Neural cell (in vitro differentiated cells): Measurements from ENCODE around the gene FAXDC2. TPM values are rescaled to one million over a fixed set of nuclear protein-coding genes. Genes with fewer than 3 reads are reported as not detected.

Experiments used
- H2AFZ ChIP-seq: fragments of 200-600, 300-800 bp; sonication (generic), shearing (Covaris generic); 2 replicates; pipeline ENCODE4 v1.6.0; 2014; ENCODE audit warnings: low read depth, mild to moderate bottlenecking, antibody characterized with exemption, low read length, moderate library complexity
- H3F3A ChIP-seq: fragments of 200-600 bp; shearing (Covaris generic); 2 replicates; pipeline ENCODE4 v1.6.1; 2016; ENCODE audit warnings: mild to moderate bottlenecking, moderate library complexity, mixed read lengths, antibody characterized with exemption, low read length; ENCODE audit not compliant: insufficient read depth, poor library complexity, severe bottlenecking
- H3K27ac ChIP-seq: fragments of 200-600, 300-800 bp; sonication (generic), shearing (Covaris generic); 2 replicates; pipeline ENCODE4 v1.5.1; 2014; ENCODE audit warnings: mild to moderate bottlenecking, low read length, moderate library complexity
- H3K27me3 ChIP-seq: fragments of 300-800, 200-600 bp; sonication (generic), shearing (Covaris generic); 2 replicates; pipeline ENCODE4 v1.6.0; 2014; ENCODE audit warnings: mild to moderate bottlenecking, low read depth, low read length, moderate library complexity; ENCODE audit not compliant: insufficient read depth
- H3K36me3 ChIP-seq: fragments of 300-800, 200-600 bp; sonication (generic), shearing (Covaris generic); 2 replicates; pipeline ENCODE4 v1.5.1; 2014; ENCODE audit warnings: mild to moderate bottlenecking, antibody characterized with exemption, low read length, moderate library complexity; ENCODE audit not compliant: insufficient read depth
- H3K4me2 ChIP-seq: fragments of 300-800, 200-600 bp; sonication (generic), shearing (Covaris generic); 2 replicates; pipeline ENCODE4 v1.6.0; 2014; ENCODE audit warnings: mild to moderate bottlenecking, low read length
- H3K4me3 ChIP-seq: fragments of 300-800, 200-600 bp; sonication (generic), shearing (Covaris generic); 2 replicates; pipeline ENCODE4 v1.5.1; 2014; ENCODE audit warnings: mild to moderate bottlenecking, low read length, moderate library complexity
- H3K79me2 ChIP-seq: fragments of 200-600 bp; shearing (Covaris generic); replicated peaks from 2 replicates; pipeline ENCODE4 v1.6.0; 2014; ENCODE audit warnings: mild to moderate bottlenecking, low read length, moderate library complexity; ENCODE audit not compliant: insufficient read depth
- H3K9ac ChIP-seq: fragments of 300-800, 200-600 bp; sonication (generic), shearing (Covaris generic); 2 replicates; pipeline ENCODE4 v1.6.1; 2016; ENCODE audit warnings: mild to moderate bottlenecking, low read length, mixed read lengths
- H3K9me2 ChIP-seq: fragments of 200-600 bp; shearing (Covaris generic); 2 replicates; pipeline ENCODE4 v1.6.1; 2016; ENCODE audit warnings: mild to moderate bottlenecking, low read length, mixed read lengths; ENCODE audit not compliant: insufficient read depth
- H3K9me3 ChIP-seq: fragments of 200-600, 300-800 bp; sonication (generic), shearing (Covaris generic); 2 replicates; pipeline ENCODE4 v1.6.1; 2016; ENCODE audit warnings: mild to moderate bottlenecking, mixed run types, low read length, moderate library complexity, mixed read lengths
- H4K20me1 ChIP-seq: fragments of 200-600 bp; shearing (Covaris generic); 2 replicates; pipeline ENCODE4 v1.6.1; 2016; ENCODE audit warnings: mild to moderate bottlenecking, mixed run types; ENCODE audit not compliant: insufficient read depth
- EP300 ChIP-seq: fragments of 450-650 bp; conservative IDR thresholded peaks from 2 replicates; pipeline ENCODE4 v1.6.1; 2014; ENCODE audit warnings: antibody characterized with exemption, mild to moderate bottlenecking, moderate library complexity; ENCODE audit not compliant: poor library complexity, severe bottlenecking
- EZH2 ChIP-seq: fragments of 200-600, 300-800 bp; shearing (Covaris generic), sonication (generic); IDR thresholded peaks from 2 replicates; pipeline ENCODE4 v1.6.1; 2014; ENCODE audit warnings: antibody characterized with exemption, low read length, borderline replicate concordance, mild to moderate bottlenecking; ENCODE audit not compliant: insufficient read depth, poor library complexity, severe bottlenecking
- MXI1 ChIP-seq: fragments of 450-650 bp; conservative IDR thresholded peaks from 2 replicates; pipeline ENCODE4 v1.6.1; 2014; ENCODE audit warnings: antibody characterized with exemption, mild to moderate bottlenecking; ENCODE audit not compliant: poor library complexity, severe bottlenecking
- POLR2AphosphoS5 ChIP-seq: IDR thresholded peaks from 2 replicates; pipeline ENCODE4 v1.6.1; 2012
- RAD21 ChIP-seq: fragments of 450-650 bp; conservative IDR thresholded peaks from 2 replicates; pipeline ENCODE4 v1.6.1; 2014; ENCODE audit warnings: antibody characterized with exemption, mild to moderate bottlenecking, moderate library complexity
- SMC3 ChIP-seq: fragments of 450-650 bp; conservative IDR thresholded peaks from 2 replicates; pipeline ENCODE4 v1.6.1; 2014; ENCODE audit warnings: antibody characterized with exemption, mild to moderate bottlenecking, moderate library complexity; ENCODE audit not compliant: poor library complexity
- TAF1 ChIP-seq: IDR thresholded peaks from 2 replicates; pipeline ENCODE4 v1.6.1; 2012; ENCODE audit warnings: low read depth
- polyA plus RNA-seq: library from polyadenylated mRNA; depleted of rRNA; stranded (reverse); fragments of >200 nt; gene quantifications from 2 replicates; pipeline ENCODE4 v1.2.3, GENCODE V29; 2014
- TF ChIP-seq, protein P1 (sequence below): IDR thresholded peaks from 2 replicates; pipeline ENCODE4 v1.6.1; 2012; ENCODE audit warnings: borderline replicate concordance
- TF ChIP-seq, protein P2 (sequence below): fragments of 450-650 bp; IDR thresholded peaks from 2 replicates; pipeline ENCODE4 v1.5.1; 2014; ENCODE audit warnings: antibody characterized with exemption, mild to moderate bottlenecking, moderate library complexity; ENCODE audit not compliant: poor library complexity, severe bottlenecking

FAXDC2 gene
- polyA plus RNA-seq, 1 donor from 2014 or later = 0.12 TPM

GRCh38 chr5:154871734-154872133 is 21.3 kb upstream of the FAXDC2 start:
- Histone ChIP-seq H3K27ac (no peak overlapping the region), H3K27me3 (no peaks in the 10 kb centered on the region), H3K79me2 (no peaks in the 10 kb centered on the region), H3K9ac (no peak overlapping the region), H3K4me2 (no peak overlapping the region), H4K20me1 (no peaks in the 10 kb centered on the region), H3K9me3 (no peaks in the 10 kb centered on the region), H3K9me2 (no peaks in the 10 kb centered on the region), H3K4me3 (no peak overlapping the region), H3F3A (no peaks in the 10 kb centered on the region), H3K36me3 (peaks cover 17% of the 10 kb centered on the region), H2AFZ (no peak overlapping the region)
- TF ChIP-seq POLR2AphosphoS5 (no peak), MXI1 (no peak), EP300 (no peak)
- TF ChIP-seq, protein P1, sequence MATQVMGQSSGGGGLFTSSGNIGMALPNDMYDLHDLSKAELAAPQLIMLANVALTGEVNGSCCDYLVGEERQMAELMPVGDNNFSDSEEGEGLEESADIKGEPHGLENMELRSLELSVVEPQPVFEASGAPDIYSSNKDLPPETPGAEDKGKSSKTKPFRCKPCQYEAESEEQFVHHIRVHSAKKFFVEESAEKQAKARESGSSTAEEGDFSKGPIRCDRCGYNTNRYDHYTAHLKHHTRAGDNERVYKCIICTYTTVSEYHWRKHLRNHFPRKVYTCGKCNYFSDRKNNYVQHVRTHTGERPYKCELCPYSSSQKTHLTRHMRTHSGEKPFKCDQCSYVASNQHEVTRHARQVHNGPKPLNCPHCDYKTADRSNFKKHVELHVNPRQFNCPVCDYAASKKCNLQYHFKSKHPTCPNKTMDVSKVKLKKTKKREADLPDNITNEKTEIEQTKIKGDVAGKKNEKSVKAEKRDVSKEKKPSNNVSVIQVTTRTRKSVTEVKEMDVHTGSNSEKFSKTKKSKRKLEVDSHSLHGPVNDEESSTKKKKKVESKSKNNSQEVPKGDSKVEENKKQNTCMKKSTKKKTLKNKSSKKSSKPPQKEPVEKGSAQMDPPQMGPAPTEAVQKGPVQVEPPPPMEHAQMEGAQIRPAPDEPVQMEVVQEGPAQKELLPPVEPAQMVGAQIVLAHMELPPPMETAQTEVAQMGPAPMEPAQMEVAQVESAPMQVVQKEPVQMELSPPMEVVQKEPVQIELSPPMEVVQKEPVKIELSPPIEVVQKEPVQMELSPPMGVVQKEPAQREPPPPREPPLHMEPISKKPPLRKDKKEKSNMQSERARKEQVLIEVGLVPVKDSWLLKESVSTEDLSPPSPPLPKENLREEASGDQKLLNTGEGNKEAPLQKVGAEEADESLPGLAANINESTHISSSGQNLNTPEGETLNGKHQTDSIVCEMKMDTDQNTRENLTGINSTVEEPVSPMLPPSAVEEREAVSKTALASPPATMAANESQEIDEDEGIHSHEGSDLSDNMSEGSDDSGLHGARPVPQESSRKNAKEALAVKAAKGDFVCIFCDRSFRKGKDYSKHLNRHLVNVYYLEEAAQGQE = no peak

DNA sequence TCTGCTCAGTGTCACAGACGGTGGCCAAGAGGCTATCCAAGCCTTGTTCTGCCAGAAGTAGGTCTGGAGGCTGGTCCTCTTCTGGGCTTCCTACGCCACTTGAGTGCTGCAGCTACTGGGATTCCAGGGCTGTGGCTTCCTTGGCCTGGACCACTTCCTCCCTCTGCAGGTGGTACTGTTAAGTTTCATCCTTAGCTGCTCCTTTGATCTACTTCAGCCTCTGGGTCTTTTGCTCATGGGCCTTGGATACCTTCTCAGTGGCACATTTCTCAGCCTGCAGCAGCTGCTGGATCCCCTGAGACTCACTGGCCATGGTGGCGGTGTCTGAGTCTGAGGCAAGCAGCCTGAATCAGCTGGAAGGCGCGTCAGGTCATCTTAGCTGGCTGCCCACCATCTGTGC is 18.3 kb upstream of the FAXDC2 start:
- H3K4me3 ChIP-seq = no peak overlapping the region
- no peaks in the 10 kb centered on the region for H3K9me2 ChIP-seq
- H3K27ac ChIP-seq = no peak overlapping the region
- H3K9me3 ChIP-seq = no peaks in the 10 kb centered on the region
- no peak for TF ChIP-seq TAF1
- TF ChIP-seq SMC3 = no peak
- no peak for TF ChIP-seq EZH2
- no peak for TF ChIP-seq MXI1
- TF ChIP-seq, protein P1 = no peak
- no peak for TF ChIP-seq POLR2AphosphoS5
- no peak for TF ChIP-seq EP300
- TF ChIP-seq, protein P2, sequence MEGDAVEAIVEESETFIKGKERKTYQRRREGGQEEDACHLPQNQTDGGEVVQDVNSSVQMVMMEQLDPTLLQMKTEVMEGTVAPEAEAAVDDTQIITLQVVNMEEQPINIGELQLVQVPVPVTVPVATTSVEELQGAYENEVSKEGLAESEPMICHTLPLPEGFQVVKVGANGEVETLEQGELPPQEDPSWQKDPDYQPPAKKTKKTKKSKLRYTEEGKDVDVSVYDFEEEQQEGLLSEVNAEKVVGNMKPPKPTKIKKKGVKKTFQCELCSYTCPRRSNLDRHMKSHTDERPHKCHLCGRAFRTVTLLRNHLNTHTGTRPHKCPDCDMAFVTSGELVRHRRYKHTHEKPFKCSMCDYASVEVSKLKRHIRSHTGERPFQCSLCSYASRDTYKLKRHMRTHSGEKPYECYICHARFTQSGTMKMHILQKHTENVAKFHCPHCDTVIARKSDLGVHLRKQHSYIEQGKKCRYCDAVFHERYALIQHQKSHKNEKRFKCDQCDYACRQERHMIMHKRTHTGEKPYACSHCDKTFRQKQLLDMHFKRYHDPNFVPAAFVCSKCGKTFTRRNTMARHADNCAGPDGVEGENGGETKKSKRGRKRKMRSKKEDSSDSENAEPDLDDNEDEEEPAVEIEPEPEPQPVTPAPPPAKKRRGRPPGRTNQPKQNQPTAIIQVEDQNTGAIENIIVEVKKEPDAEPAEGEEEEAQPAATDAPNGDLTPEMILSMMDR = no peak
- TF ChIP-seq RAD21 = no peak
- H3K36me3 ChIP-seq = peaks cover 6% of the 10 kb centered on the region
- H3K79me2 ChIP-seq = peaks cover 11% of the 10 kb centered on the region
- H4K20me1 ChIP-seq = no peaks in the 10 kb centered on the region
- no peak overlapping the region for H2AFZ ChIP-seq
- no peak overlapping the region for H3K9ac ChIP-seq
- H3K4me2 ChIP-seq = no peak overlapping the region
- H3F3A ChIP-seq = no peaks in the 10 kb centered on the region
- H3K27me3 ChIP-seq = no peaks in the 10 kb centered on the region
